Suprapubic skin (tissue), 4 donors: ENCODE measurements around the gene FDPS. TPM values are rescaled to one million over a fixed set of nuclear protein-coding genes. Genes with fewer than 3 reads are reported as not detected.

Experiments used
- DNase-seq, 2 donors: peaks; one replicate each; pipeline ENCODE4 v3.0.0-alpha.2; 2019; ENCODE audit warnings: low spot score in 2 of 2
- H3K27ac ChIP-seq: fragments of 200-600 bp; sonication (generic); one replicate; pipeline ENCODE4 v1.5.1; 2019
- H3K27me3 ChIP-seq: fragments of 200-600 bp; sonication (generic); one replicate; pipeline ENCODE4 v1.5.1; 2019
- H3K36me3 ChIP-seq: fragments of 200-600 bp; sonication (generic); one replicate; pipeline ENCODE4 v1.5.1; 2019
- H3K4me1 ChIP-seq: fragments of 200-600 bp; sonication (generic); one replicate; pipeline ENCODE4 v1.5.1; 2019
- H3K4me3 ChIP-seq: fragments of 200-600 bp; sonication (generic); one replicate; pipeline ENCODE4 v1.5.1; 2019; ENCODE audit warnings: mild to moderate bottlenecking
- H3K9me3 ChIP-seq: fragments of 200-600 bp; sonication (generic); one replicate; pipeline ENCODE4 v1.5.1; 2019
- EP300 ChIP-seq: sonication (generic); formaldehyde crosslinking; IDR thresholded peaks from one replicate; pipeline ENCODE4 v1.6.1; 2017; ENCODE audit warnings: antibody characterized with exemption
- POLR2A ChIP-seq, 2 donors: fragments of 450-650 bp; IDR thresholded peaks; one replicate each; pipeline ENCODE4 v1.6.1; 2017; ENCODE audit warnings: antibody characterized with exemption in 2 of 2, mild to moderate bottlenecking in 2 of 2, moderate library complexity in 2 of 2
- POLR2AphosphoS5 ChIP-seq, 3 donors: sonication (generic); formaldehyde crosslinking; IDR thresholded peaks; one replicate each; pipeline ENCODE4 v1.6.1; 2017; ENCODE audit warnings: antibody characterized with exemption in 3 of 3
- WGBS: methylation state at CpG from one replicate; pipeline ENCODE4 v1.1.5; 2018; 5-methylcytosine and 5-hydroxymethylcytosine counted together
- total RNA-seq, 4 donors: library from RNA; depleted of rRNA; stranded (reverse); fragments of >200 nt; gene quantifications; one replicate each; pipeline ENCODE4 v1.1.0, GENCODE V29; 2016
- TF ChIP-seq, protein P1 (sequence below), 2 donors: fragments of 200-600 bp in 1 of 2; fragments of 450-650 bp in 1 of 2; sonication (generic) in 1 of 2; IDR thresholded peaks; one replicate each; pipeline ENCODE4 v1.5.1; 2016 to 2019; ENCODE audit warnings: antibody characterized with exemption in 2 of 2, mild to moderate bottlenecking in 1 of 2, moderate library complexity in 1 of 2

Gene FDPS
- total RNA-seq, 4 donors from 2014 or later, result 110 to 194 (median 147) TPM

DNA sequence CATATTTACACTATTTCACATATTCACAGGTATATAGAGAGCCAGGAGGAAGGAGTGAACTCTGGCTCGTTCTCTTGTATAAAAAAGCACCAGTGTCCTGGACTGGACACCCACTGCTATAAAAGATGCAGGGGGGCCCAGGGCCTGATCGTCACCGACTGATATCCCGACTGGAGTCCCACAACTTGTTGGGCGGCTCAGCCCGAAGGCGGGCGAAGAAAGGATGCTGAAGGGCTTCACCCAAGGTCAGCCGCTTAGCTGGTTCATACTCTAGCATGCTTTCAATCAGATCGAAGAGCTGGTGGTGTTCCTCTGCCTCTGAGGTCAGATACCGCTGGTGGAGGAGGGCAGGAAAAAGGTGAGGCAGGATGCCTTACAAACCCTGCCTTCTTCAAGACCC lies 45.6 kb upstream of the FDPS start:
- Histone ChIP-seq H3K4me1 (peaks cover 23% of the 10 kb centered on the region), H3K27me3 (no peaks in the 10 kb centered on the region), H3K36me3 (peaks cover 71% of the 10 kb centered on the region), H3K9me3 (no peaks in the 10 kb centered on the region), H3K4me3 (no peak overlapping the region), H3K27ac (no peak overlapping the region)
- no peak for DNase-seq
- TF ChIP-seq POLR2AphosphoS5 (IDR thresholded peaks at IDR 0.05), result no peak
- TF ChIP-seq POLR2A (IDR thresholded peaks at IDR 0.05), result no peak
- no peak for TF ChIP-seq EP300
- TF ChIP-seq, protein P1, sequence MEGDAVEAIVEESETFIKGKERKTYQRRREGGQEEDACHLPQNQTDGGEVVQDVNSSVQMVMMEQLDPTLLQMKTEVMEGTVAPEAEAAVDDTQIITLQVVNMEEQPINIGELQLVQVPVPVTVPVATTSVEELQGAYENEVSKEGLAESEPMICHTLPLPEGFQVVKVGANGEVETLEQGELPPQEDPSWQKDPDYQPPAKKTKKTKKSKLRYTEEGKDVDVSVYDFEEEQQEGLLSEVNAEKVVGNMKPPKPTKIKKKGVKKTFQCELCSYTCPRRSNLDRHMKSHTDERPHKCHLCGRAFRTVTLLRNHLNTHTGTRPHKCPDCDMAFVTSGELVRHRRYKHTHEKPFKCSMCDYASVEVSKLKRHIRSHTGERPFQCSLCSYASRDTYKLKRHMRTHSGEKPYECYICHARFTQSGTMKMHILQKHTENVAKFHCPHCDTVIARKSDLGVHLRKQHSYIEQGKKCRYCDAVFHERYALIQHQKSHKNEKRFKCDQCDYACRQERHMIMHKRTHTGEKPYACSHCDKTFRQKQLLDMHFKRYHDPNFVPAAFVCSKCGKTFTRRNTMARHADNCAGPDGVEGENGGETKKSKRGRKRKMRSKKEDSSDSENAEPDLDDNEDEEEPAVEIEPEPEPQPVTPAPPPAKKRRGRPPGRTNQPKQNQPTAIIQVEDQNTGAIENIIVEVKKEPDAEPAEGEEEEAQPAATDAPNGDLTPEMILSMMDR (IDR thresholded peaks at IDR 0.05), result no peak
- 86% methylated on average over 11 of the region's 11 CpGs for WGBS

DNA sequence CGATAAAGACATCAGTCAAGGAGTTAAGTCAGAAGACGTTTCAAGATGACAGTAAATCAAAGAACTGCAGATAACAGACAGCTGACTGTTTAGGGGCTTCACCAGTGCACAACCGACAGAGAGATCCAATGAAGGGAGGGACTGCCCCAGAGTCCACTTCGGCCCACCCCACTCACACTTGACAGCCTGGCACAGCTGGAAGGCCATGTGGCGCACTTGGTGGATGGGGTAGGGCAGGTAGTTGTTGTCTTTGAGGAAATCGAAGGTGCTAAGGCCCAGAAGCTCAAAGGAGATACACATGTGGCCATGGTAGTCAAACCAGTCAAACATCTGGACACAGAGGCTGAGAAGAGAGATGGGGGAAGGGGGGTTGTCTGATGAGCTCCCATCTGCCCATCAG lies 42.1 kb upstream of the FDPS start:
- TF ChIP-seq POLR2A (IDR thresholded peaks at IDR 0.05), result no peak
- no peak for TF ChIP-seq EP300
- no peak for TF ChIP-seq POLR2AphosphoS5 (IDR thresholded peaks at IDR 0.05)
- TF ChIP-seq, protein P1 (IDR thresholded peaks at IDR 0.05), result no peak
- H3K4me1 ChIP-seq, result peaks cover 18% of the 10 kb centered on the region
- H3K9me3 ChIP-seq, result no peaks in the 10 kb centered on the region
- H3K4me3 ChIP-seq, result no peak overlapping the region
- H3K36me3 ChIP-seq, result peaks cover 83% of the 10 kb centered on the region
- 78% methylated on average over 6 of the region's 6 CpGs for WGBS
- no peaks in the 10 kb centered on the region for H3K27me3 ChIP-seq
- DNase-seq, result no peak
- no peak overlapping the region for H3K27ac ChIP-seq

DNA sequence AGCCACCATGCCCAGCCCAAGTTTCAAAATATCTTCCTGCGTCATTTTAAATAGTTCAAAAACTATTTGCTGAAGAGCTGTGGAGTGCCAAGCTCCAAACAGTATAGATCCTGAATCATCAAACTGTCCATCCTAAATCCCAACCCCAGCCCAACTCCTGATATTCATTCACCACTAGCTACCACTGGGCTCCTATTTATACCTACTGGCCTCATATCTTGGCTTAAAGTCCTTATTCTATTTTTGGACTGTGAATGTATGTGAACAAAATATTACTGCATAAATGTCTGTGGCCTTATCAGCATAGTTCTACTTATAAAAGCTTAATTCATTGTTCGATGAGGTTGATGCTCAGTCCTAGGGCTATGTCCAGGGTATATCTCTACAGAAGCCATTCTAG lies 41.3 kb upstream of the FDPS start:
- Histone ChIP-seq H3K27ac (no peak overlapping the region), H3K27me3 (no peaks in the 10 kb centered on the region), H3K36me3 (peaks cover 83% of the 10 kb centered on the region), H3K4me1 (peaks cover 22% of the 10 kb centered on the region), H3K4me3 (no peak overlapping the region), H3K9me3 (no peaks in the 10 kb centered on the region)
- TF ChIP-seq EP300, result no peak
- no peak for TF ChIP-seq POLR2A (IDR thresholded peaks at IDR 0.05)
- TF ChIP-seq, protein P1 (IDR thresholded peaks at IDR 0.05), result no peak
- no peak for TF ChIP-seq POLR2AphosphoS5 (IDR thresholded peaks at IDR 0.05)
- DNase-seq, result no peak
- 94% methylated on average over 2 of the region's 2 CpGs for WGBS

DNA sequence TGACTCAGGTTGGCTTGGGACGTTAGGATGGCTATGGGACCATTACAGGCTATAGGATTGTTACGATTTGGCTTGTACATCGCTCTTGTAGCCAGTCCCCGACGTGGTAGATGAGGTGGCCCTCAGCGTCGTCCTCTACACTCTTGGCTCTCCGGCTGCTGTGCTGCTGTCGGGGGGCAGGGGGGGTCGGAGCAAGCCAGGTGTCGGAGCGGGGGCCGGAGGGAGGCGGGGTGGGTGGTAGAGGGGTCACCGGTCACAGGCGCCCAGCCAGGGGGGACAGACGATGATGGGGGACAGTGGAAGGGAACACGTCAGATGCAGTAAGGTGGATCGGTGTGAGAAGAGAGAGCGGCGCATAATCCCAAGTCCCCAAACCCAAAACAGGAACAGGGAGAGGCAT lies 40.0 kb upstream of the FDPS start:
- H3K27me3 ChIP-seq, result no peaks in the 10 kb centered on the region
- TF ChIP-seq POLR2A (IDR thresholded peaks at IDR 0.05) (no peak), EP300 (no peak), POLR2AphosphoS5 (IDR thresholded peaks at IDR 0.05) (no peak)
- TF ChIP-seq, protein P1 (IDR thresholded peaks at IDR 0.05), result no peak
- no peak overlapping the region for H3K4me3 ChIP-seq
- WGBS, result 89% methylated on average over 21 of the region's 21 CpGs
- peaks cover 76% of the 10 kb centered on the region for H3K36me3 ChIP-seq
- H3K9me3 ChIP-seq, result no peaks in the 10 kb centered on the region
- H3K27ac ChIP-seq, result no peak overlapping the region
- DNase-seq, result no peak
- H3K4me1 ChIP-seq, result peaks cover 24% of the 10 kb centered on the region

DNA sequence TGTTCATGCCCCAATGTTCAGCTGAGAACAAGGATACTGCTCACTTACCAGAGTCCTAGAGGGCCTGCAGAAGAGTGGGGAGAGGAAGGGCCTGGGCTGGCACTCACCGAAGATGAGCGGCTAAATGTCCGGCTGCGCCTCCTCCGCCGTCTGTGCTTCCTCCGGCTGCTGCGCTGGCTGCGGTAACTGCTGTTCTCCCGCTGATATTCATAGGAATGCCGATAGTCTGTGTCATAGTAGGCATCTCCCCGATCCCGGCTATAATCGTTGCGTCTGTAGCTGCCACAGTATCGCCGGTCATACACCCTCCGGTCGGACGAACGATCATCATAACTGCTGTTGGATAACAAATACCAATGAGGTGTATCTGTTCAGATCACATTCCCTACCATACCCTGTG lies 39.3 kb upstream of the FDPS start:
- WGBS, result 94% methylated on average over 19 of the region's 21 CpGs
- Histone ChIP-seq H3K36me3 (peaks cover 68% of the 10 kb centered on the region), H3K4me3 (no peak overlapping the region), H3K27me3 (no peaks in the 10 kb centered on the region), H3K9me3 (no peaks in the 10 kb centered on the region), H3K4me1 (peaks cover 29% of the 10 kb centered on the region), H3K27ac (no peak overlapping the region)
- DNase-seq, result no peak
- TF ChIP-seq, protein P1 (IDR thresholded peaks at IDR 0.05), result no peak
- TF ChIP-seq EP300 (no peak), POLR2A (IDR thresholded peaks at IDR 0.05) (no peak), POLR2AphosphoS5 (IDR thresholded peaks at IDR 0.05) (no peak)
